ENCODE results near the gene ALDOC. TPM values are rescaled to one million over a fixed set of nuclear protein-coding genes. Genes with fewer than 3 reads are reported as not detected.

Gene ALDOC
- polyA plus RNA-seq, 1 of the 3 experiments (the other 2 are of a cell fraction), result 10.3 TPM

GRCh38 chr17:28534740-28535375 lies 41.8 kb downstream of the ALDOC start:
- H3K9me3 ChIP-seq, result no peaks in the 10 kb centered on the region
- H3K4me2 ChIP-seq, result no peak overlapping the region
- H3K79me2 ChIP-seq (ENCODE audit: insufficient read depth), result no peaks in the 10 kb centered on the region
- H2AFZ ChIP-seq (ENCODE audit: low read depth), result no peak overlapping the region
- ChIA-PET CTCF (interaction anchor here (0.9 to 7.9 kb wide), 5 partner anchors 12 to 91 kb away, joined by 3 to 117 read pairs (median 3); no protein-coding TSS in a partner anchor), POLR2A (no interaction called here)
- H3K4me1 ChIP-seq (ENCODE audit: control insufficient read depth in 1 of 2, insufficient read depth in 2 of 2, low read depth in 1 of 2, low read length in 1 of 2), result no peaks in the 10 kb centered on the region
- no peaks in the 10 kb centered on the region for H3K36me3 ChIP-seq (replicated peaks in 1 of 2; ENCODE audit: control insufficient read depth in 1 of 2, insufficient read depth in 2 of 2, low read length in 1 of 2)
- no peaks in the 10 kb centered on the region for H4K20me1 ChIP-seq (ENCODE audit: insufficient read depth)
- no peak for DNase-seq
- H3K9me2 ChIP-seq, result no peaks in the 10 kb centered on the region
- TF ChIP-seq ZBTB33 (IDR thresholded peaks at IDR 0.05; ENCODE audit: borderline replicate concordance, low read depth) (no peak), CHD2 (IDR thresholded peaks at IDR 0.05; ENCODE audit: low read length, partially characterized antibody) (no peak), MAX (IDR thresholded peaks at IDR 0.05; ENCODE audit: low read depth) (no peak)
- H3K9ac ChIP-seq, result no peak overlapping the region
- no peak overlapping the region for H3K27ac ChIP-seq (ENCODE audit: low read depth in 2 of 2, low read length in 1 of 2)
- no peaks in the 10 kb centered on the region for H3F3A ChIP-seq (replicated peaks; ENCODE audit: insufficient read depth)
- H3K4me3 ChIP-seq (ENCODE audit: low read depth in 2 of 2, low read length in 1 of 2), result no peak overlapping the region
- peaks cover 10% of the 10 kb centered on the region; the same call in 1 of the 2 replicates for H3K27me3 ChIP-seq (ENCODE audit: insufficient read depth)
- WGBS (ENCODE audit: low lambda C conversion rate), result 59% methylated on average over 11 of the region's 11 CpGs

- H3F3A ChIP-seq (replicated peaks; ENCODE audit: insufficient read depth), result no peaks in the 10 kb centered on the region
- no peak overlapping the region for H3K9ac ChIP-seq
- no peak overlapping the region for H3K4me3 ChIP-seq (ENCODE audit: low read depth in 2 of 2, low read length in 1 of 2)
- ChIA-PET POLR2A (no interaction called here), CTCF (interaction anchor here (1.2 to 6.3 kb wide), 3 partner anchors 14 to 39 kb away, joined by 3 to 47 read pairs (median 6); no protein-coding TSS in a partner anchor)
- H3K4me2 ChIP-seq, result no peak overlapping the region
- no peaks in the 10 kb centered on the region for H3K9me2 ChIP-seq
- no peaks in the 10 kb centered on the region for H3K79me2 ChIP-seq (ENCODE audit: insufficient read depth)
- no peak for DNase-seq
- no peaks in the 10 kb centered on the region for H3K4me1 ChIP-seq (ENCODE audit: control insufficient read depth in 1 of 2, insufficient read depth in 2 of 2, low read depth in 1 of 2, low read length in 1 of 2)
- TF ChIP-seq POLR2AphosphoS5 (IDR thresholded peaks at IDR 0.05; ENCODE audit: low read depth, low read length) (no peak), RXRA (IDR thresholded peaks at IDR 0.05; ENCODE audit: borderline replicate concordance, low read depth) (no peak), JUND (IDR thresholded peaks at IDR 0.05) (no peak), FOXM1 (IDR thresholded peaks at IDR 0.05; ENCODE audit: low read depth) (no peak), TAF1 (IDR thresholded peaks at IDR 0.05; ENCODE audit: borderline replicate concordance, low read depth, low read length) (no peak), PBX3 (IDR thresholded peaks at IDR 0.05) (no peak), USF2 (IDR thresholded peaks at IDR 0.05; ENCODE audit: borderline replicate concordance, low read depth, low read length) (no peak)
- H4K20me1 ChIP-seq (ENCODE audit: insufficient read depth), result no peaks in the 10 kb centered on the region
- peaks cover 10% of the 10 kb centered on the region; the same call in 1 of the 2 replicates for H3K27me3 ChIP-seq (ENCODE audit: insufficient read depth)
- WGBS (ENCODE audit: low lambda C conversion rate), result 72% methylated on average over 16 of the region's 16 CpGs
- no peaks in the 10 kb centered on the region for H3K9me3 ChIP-seq
- no peak overlapping the region for H3K27ac ChIP-seq (ENCODE audit: low read depth in 2 of 2, low read length in 1 of 2)
- H2AFZ ChIP-seq (ENCODE audit: low read depth), result no peak overlapping the region
- no peaks in the 10 kb centered on the region for H3K36me3 ChIP-seq (replicated peaks in 1 of 2; ENCODE audit: control insufficient read depth in 1 of 2, insufficient read depth in 2 of 2, low read length in 1 of 2)
Measured at GRCh38 chr17:28533091-28533807, 43.4 kb downstream of the ALDOC start.

All from SK-N-SH (cell line).